OCI-LY3 (cell line): ENCODE measurements around the gene ANO4.

Experiments
- H2AFZ ChIP-seq: fragments of 200-600, 300-600 bp; shearing (Covaris generic); 2 replicates; pipeline ENCODE4 v1.6.0; 2014; ENCODE audit warnings: antibody characterized with exemption, low read depth, low read length
- H3K27ac ChIP-seq: fragments of 200-600, 300-600 bp; sonication (generic); 2 replicates; pipeline ENCODE4 v1.5.1; 2014; ENCODE audit warnings: mild to moderate bottlenecking, low read length, moderate library complexity, mixed read lengths
- H3K27me3 ChIP-seq: fragments of 200-600, 300-600 bp; sonication (generic); 2 replicates; pipeline ENCODE4 v1.6.1; 2014; ENCODE audit warnings: low read depth, low read length, mixed read lengths
- H3K36me3 ChIP-seq: fragments of 200-600, 300-600 bp; sonication (generic); replicated peaks from 2 replicates; pipeline ENCODE3; 2014; ENCODE audit warnings: low read depth, low read length, mixed read lengths
- H3K4me1 ChIP-seq: fragments of 300-600, 200-600 bp; sonication (generic); 2 replicates; pipeline ENCODE4 v1.6.1; 2014; ENCODE audit warnings: low read length, mixed read lengths
- H3K4me2 ChIP-seq: fragments of 200-600, 300-600 bp; sonication (generic); 2 replicates; pipeline ENCODE4 v1.6.1; 2014; ENCODE audit warnings: low read length, mixed read lengths
- H3K4me3 ChIP-seq: fragments of 300-600, 200-600 bp; sonication (generic); 2 replicates; pipeline ENCODE4 v1.5.1; 2014; ENCODE audit warnings: antibody characterized with exemption, mild to moderate bottlenecking, low read length, moderate library complexity
- H3K79me2 ChIP-seq: fragments of 300-600, 200-600 bp; shearing (Covaris generic); 2 replicates; pipeline ENCODE4 v1.6.1; 2014; ENCODE audit warnings: mild to moderate bottlenecking, low read length, mixed read lengths
- H3K9ac ChIP-seq: fragments of 300-600, 200-600 bp; shearing (Covaris generic); 2 replicates; pipeline ENCODE4 v1.6.0; 2014; ENCODE audit warnings: mild to moderate bottlenecking, low read length, moderate library complexity
- H3K9me3 ChIP-seq: fragments of 200-600, 300-600 bp; shearing (Covaris generic); 2 replicates; pipeline ENCODE4 v1.6.1; 2014; ENCODE audit warnings: low read length, mixed read lengths; ENCODE audit not compliant: insufficient read depth
- H4K20me1 ChIP-seq: fragments of 200-600, 300-600 bp; sonication (generic); 2 replicates; pipeline ENCODE4 v1.6.1; 2016; ENCODE audit warnings: low read length, mixed read lengths; ENCODE audit not compliant: insufficient read depth
- EZH2phosphoT487 ChIP-seq: fragments of 200-600 bp; shearing (Covaris generic); IDR thresholded peaks from 2 replicates; pipeline ENCODE4 v1.6.1; 2018; ENCODE audit warnings: antibody characterized with exemption, mixed run types, low read depth
- TF ChIP-seq, protein P1 (sequence below): fragments of 200-600, 300-600 bp; sonication (generic); IDR thresholded peaks from 2 replicates; pipeline ENCODE4 v1.5.1; 2014; ENCODE audit warnings: antibody characterized with exemption, low read length, low read depth

ANO4 gene

DNA sequence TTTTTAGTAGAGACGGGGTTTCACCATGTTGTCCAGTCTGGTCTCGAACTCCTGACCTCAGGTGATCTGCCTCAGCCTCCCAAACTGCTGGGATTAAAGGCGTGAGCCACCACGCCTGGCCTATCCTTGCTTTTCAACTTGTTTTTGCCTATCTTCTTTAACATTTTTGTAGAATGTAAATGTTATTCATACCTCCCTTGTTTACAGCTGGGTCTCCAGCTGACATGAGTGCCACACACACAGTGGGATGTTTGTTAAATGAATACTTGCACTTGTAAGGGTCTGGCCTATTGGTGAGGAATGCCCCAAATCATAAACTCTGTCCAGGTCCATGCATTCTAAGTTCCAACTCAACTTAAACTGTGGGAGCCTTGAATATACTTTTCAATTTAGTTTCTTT lies 176.3 kb downstream of the ANO4 start:
- no peak overlapping the region for H3K4me2 ChIP-seq
- H3K79me2 ChIP-seq = no peaks in the 10 kb centered on the region
- H2AFZ ChIP-seq = no peak overlapping the region
- TF ChIP-seq, protein P1, sequence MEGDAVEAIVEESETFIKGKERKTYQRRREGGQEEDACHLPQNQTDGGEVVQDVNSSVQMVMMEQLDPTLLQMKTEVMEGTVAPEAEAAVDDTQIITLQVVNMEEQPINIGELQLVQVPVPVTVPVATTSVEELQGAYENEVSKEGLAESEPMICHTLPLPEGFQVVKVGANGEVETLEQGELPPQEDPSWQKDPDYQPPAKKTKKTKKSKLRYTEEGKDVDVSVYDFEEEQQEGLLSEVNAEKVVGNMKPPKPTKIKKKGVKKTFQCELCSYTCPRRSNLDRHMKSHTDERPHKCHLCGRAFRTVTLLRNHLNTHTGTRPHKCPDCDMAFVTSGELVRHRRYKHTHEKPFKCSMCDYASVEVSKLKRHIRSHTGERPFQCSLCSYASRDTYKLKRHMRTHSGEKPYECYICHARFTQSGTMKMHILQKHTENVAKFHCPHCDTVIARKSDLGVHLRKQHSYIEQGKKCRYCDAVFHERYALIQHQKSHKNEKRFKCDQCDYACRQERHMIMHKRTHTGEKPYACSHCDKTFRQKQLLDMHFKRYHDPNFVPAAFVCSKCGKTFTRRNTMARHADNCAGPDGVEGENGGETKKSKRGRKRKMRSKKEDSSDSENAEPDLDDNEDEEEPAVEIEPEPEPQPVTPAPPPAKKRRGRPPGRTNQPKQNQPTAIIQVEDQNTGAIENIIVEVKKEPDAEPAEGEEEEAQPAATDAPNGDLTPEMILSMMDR = no peak
- TF ChIP-seq EZH2phosphoT487 = no peak
- H3K4me3 ChIP-seq = no peak overlapping the region
- H3K27ac ChIP-seq = no peak overlapping the region
- H3K27me3 ChIP-seq = no peaks in the 10 kb centered on the region; the same call in 1 of the 2 replicates
- no peaks in the 10 kb centered on the region for H3K9me3 ChIP-seq
- no peaks in the 10 kb centered on the region for H3K36me3 ChIP-seq
- H3K4me1 ChIP-seq = no peaks in the 10 kb centered on the region
- H4K20me1 ChIP-seq = no peaks in the 10 kb centered on the region
- H3K9ac ChIP-seq = no peak overlapping the region

DNA sequence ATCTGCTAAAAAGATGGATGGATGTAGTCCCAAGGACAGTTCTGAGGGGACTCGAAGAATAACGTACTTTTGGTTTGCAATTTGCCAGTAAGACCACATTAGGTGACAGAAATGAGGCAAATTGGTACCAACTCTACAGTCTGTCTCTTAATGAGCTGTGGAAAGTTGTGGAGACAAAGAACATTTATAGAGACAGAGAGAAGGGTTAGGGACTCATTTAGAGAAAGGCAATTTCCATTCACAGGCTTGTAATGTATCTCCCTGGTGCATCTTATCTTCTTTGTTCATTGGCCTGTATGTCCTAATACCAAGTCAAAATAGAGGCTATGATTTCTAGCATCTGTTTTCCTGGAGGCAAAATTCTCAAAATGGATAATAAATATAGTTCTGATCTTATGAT lies 177.5 kb downstream of the ANO4 start:
- Histone ChIP-seq H3K4me2 (no peak overlapping the region), H3K36me3 (no peaks in the 10 kb centered on the region), H3K4me3 (no peak overlapping the region), H3K4me1 (no peaks in the 10 kb centered on the region), H3K27me3 (no peaks in the 10 kb centered on the region; the same call in 1 of the 2 replicates), H3K9ac (no peak overlapping the region), H3K27ac (no peak overlapping the region), H3K79me2 (no peaks in the 10 kb centered on the region), H4K20me1 (no peaks in the 10 kb centered on the region), H2AFZ (no peak overlapping the region), H3K9me3 (no peaks in the 10 kb centered on the region)
- no peak for TF ChIP-seq EZH2phosphoT487
- TF ChIP-seq, protein P1 = no peak

DNA sequence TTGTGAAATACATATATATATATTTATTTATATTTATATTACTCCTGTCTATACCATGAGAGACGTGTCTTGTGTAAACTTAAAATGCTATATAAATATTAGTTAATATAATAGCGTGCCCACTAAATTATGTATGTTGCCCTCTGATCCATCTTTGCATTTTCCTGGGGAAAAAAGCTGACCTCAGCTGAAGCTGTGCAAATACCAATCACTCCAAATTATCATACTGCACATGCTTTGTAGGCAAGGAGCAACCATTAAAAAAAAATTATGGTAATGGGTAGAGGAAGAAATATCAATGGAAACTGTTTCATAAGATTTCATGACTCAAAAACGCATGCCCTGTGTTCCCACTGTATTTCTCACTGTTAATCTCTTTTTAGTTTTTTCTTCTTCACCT lies 179.8 kb downstream of the ANO4 start:
- H3K27ac ChIP-seq = no peak overlapping the region
- no peaks in the 10 kb centered on the region for H3K79me2 ChIP-seq
- H3K4me1 ChIP-seq = no peaks in the 10 kb centered on the region
- TF ChIP-seq, protein P1 = no peak
- TF ChIP-seq EZH2phosphoT487 = no peak
- H3K4me3 ChIP-seq = no peak overlapping the region
- H3K36me3 ChIP-seq = no peaks in the 10 kb centered on the region
- no peaks in the 10 kb centered on the region for H4K20me1 ChIP-seq
- H3K9me3 ChIP-seq = no peaks in the 10 kb centered on the region
- H2AFZ ChIP-seq = no peak overlapping the region
- H3K9ac ChIP-seq = no peak overlapping the region
- H3K4me2 ChIP-seq = no peak overlapping the region
- H3K27me3 ChIP-seq = peaks cover 2% of the 10 kb centered on the region; the same call in 1 of the 2 replicates

DNA sequence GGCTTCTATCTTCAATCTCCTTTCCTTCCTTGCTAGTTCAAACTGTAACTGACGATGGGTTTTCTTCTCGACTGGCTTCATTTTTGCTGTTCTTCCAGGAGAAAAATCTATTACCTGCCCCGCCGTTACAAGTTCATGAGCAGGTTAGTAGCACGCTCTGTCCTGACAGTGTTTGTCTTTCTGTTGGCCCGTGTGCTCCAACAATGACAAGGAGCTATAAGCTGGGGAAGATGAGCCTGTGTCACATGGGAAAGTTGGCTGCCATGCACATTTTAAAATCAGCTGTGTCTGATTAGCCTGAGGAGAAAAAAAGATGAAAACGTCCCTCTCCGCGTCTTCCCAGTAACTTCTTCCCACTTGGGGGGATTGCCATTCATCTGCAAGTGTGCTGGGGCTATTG lies 180.2 kb downstream of the ANO4 start:
- Histone ChIP-seq H3K9ac (no peak overlapping the region), H2AFZ (no peak overlapping the region), H3K27ac (no peak overlapping the region), H3K27me3 (peaks cover 2% of the 10 kb centered on the region; the same call in 1 of the 2 replicates), H4K20me1 (no peaks in the 10 kb centered on the region), H3K4me2 (no peak overlapping the region), H3K9me3 (no peaks in the 10 kb centered on the region), H3K79me2 (no peaks in the 10 kb centered on the region), H3K36me3 (no peaks in the 10 kb centered on the region), H3K4me1 (no peaks in the 10 kb centered on the region), H3K4me3 (no peak overlapping the region)
- no peak for TF ChIP-seq EZH2phosphoT487
- TF ChIP-seq, protein P1 = no peak
